Epithelial cell of prostate (primary cell): ENCODE data around the gene GTF3C1.

Experiments used
- DNase-seq: peaks from one replicate; pipeline ENCODE4 v3.0.0-alpha.2; 2011; ENCODE audit warnings: low read depth, low spot score
- H3K27ac ChIP-seq: fragments of 450-650 bp; 2 replicates; pipeline ENCODE4 v1.5.1; 2017; ENCODE audit warnings: mild to moderate bottlenecking

GTF3C1 gene, protein sequence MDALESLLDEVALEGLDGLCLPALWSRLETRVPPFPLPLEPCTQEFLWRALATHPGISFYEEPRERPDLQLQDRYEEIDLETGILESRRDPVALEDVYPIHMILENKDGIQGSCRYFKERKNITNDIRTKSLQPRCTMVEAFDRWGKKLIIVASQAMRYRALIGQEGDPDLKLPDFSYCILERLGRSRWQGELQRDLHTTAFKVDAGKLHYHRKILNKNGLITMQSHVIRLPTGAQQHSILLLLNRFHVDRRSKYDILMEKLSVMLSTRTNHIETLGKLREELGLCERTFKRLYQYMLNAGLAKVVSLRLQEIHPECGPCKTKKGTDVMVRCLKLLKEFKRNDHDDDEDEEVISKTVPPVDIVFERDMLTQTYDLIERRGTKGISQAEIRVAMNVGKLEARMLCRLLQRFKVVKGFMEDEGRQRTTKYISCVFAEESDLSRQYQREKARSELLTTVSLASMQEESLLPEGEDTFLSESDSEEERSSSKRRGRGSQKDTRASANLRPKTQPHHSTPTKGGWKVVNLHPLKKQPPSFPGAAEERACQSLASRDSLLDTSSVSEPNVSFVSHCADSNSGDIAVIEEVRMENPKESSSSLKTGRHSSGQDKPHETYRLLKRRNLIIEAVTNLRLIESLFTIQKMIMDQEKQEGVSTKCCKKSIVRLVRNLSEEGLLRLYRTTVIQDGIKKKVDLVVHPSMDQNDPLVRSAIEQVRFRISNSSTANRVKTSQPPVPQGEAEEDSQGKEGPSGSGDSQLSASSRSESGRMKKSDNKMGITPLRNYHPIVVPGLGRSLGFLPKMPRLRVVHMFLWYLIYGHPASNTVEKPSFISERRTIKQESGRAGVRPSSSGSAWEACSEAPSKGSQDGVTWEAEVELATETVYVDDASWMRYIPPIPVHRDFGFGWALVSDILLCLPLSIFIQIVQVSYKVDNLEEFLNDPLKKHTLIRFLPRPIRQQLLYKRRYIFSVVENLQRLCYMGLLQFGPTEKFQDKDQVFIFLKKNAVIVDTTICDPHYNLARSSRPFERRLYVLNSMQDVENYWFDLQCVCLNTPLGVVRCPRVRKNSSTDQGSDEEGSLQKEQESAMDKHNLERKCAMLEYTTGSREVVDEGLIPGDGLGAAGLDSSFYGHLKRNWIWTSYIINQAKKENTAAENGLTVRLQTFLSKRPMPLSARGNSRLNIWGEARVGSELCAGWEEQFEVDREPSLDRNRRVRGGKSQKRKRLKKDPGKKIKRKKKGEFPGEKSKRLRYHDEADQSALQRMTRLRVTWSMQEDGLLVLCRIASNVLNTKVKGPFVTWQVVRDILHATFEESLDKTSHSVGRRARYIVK (N-terminal part only)

DNA sequence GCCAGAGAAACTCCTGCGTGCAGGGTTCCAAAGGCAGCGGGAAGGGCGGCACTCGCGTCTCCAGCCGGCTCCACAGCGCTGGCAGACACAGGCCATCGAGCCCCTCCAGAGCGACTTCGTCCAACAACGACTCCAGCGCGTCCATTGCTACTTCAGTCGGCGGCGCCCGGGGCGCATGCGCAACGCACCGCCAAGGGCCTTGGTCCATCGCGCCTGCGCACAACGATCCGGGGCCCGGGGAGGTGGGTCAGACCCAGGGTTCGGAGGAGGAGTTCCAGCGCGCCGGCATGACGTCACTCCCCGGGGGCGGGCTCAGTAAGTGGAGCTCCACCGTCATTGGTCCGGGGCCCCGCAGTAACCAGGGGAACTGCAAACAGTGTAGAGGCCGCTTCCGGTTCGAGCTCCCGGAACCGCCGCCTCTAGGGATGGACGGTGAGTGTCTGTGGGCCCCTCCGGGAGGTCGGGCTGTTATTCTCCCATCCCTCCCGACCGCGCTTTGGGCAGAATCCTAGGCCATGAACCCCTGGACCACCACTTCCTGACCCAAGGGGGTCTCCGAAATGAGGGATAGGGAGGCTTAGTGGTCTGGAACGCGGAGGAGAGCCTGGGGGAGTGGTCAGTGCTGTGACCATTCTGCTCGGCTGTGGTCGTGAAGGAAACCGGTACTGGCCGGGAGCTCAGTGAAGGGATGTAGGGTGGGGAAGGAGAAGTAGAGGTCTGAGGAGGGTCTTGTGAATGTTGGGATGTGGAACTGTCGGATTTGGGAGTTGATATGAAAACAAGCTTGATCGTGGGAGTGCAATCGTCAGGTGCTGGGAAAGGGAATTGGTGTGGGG lies at the start of gene GTF3C1, which contains the start of gene KATNIP:
TSS of gene GTF3C1 (minus strand) at position 168 of the 836 bp plus-strand sequence. CDS start at position 145, 23 bp downstream.
TSS of gene KATNIP (plus strand) at position 399 of the 836 bp plus-strand sequence. CDS start at position 426, 27 bp downstream.
- peak; percentile 86 for DNase-seq
- H3K27ac ChIP-seq, result peak within 1 kb of the TSS; percentile 40

DNA sequence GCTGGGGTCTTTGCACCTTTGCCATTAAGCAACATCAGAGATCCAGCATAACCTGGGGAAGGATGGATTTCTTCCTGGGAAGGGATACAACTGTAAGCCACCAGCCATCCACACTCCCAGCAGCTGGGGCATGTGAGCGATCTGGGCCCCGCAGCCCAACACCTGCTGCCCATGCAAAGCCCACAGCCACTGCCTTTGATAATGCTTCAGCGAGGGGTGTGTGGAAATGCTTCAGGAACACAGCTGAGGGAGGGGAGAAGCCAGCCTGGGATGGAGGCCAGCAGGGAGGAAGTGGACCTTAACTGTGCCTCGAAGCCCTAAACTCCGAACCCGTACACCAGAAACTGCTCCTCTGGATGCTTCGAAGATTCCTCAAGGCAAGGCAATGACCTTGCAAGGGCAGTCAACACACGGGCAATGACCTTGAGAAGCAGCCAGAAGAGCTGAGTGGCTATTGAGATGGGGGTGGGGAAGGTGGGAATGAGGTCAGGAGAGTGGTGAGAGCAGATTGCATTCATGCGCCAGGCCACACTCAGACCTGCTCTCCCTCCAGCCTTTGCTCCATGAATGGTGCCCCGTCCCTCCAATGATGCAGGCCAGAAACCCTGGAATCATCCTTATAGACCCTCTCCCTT lies 49.3 kb upstream of the GTF3C1 start:
- H3K27ac ChIP-seq, result no peak overlapping the region
- no peak for DNase-seq

DNA sequence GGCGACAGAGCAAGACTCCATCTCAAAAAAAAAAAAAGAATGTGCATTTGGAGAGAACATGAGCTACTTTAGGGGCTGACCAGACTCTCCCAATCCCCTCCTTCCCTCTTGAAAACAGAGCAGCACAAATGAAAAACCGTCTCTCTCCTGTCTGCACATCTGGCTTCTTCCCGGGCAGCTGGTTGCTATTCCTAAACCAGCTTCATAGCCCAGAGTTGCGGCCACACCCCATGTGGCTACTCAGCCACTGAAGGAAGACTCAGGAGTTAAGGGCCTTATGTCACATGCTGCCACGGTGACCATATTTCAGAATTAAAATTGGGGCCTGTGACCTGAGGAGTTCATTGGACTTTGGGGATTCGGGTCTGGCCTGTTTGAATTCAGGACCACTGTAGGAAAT lies 48.5 kb upstream of the GTF3C1 start:
- DNase-seq, result no peak
- no peak overlapping the region for H3K27ac ChIP-seq

DNA sequence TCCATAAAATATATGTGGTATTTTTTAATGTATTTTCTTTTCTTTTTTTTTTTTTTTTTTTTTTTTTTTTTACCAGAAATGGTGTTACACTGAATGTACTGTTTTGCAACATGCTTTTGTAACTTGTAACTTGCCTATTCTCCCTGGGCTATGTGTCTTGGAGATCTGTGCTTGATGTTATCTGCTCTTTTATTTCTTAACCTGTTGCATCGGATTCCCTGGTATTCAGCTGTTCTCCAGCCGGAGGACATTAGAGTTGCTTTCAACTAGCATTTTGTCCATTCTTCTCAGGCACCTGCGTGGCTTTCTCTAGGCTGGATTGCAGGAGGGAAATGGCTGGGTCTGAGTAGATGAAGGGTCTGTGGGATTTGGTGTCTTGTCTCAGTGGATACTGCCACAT lies 47.6 kb upstream of the GTF3C1 start:
- no peak for DNase-seq
- no peak overlapping the region for H3K27ac ChIP-seq

DNA sequence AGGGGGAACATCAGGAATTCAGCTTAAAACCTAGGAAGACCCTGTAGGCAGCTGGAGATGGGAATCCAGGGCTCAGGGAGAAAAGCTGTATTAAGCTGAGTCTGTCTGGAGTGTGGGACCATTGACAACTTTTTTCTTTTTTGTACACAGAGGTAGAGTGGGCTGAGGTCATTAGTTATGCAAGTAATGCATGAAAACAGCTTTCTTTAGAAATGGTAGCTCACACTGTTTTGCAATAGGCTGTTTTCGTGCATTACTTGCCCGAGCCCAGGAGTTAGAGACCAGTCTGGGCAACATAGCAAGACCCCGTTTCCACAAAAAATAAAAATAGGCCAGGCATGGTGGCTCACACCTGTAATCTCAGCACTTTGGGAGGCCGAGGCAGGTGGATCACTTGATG lies 46.7 kb upstream of the GTF3C1 start:
- no peak overlapping the region for H3K27ac ChIP-seq
- DNase-seq, result no peak

DNA sequence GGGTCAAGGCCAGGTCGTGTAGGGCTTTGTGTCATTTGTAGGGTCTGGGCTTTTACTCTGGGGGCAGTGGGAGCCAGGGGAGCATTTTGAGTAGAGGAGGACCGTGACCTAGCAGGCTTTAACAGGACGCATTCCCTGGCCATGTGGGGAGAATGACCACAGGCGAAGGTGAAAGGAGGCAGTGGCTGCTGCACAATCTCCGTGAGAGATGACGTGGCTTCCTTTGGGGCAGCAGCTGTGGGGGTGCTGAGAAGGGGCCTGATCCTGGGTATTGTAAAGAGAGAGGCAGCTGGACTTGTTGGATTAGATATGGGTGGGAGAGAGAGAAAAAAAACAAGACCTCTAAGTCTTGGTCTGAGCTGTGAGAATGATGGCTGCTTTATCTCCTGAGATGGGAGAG lies 46.3 kb upstream of the GTF3C1 start:
- no peak for DNase-seq
- no peak overlapping the region for H3K27ac ChIP-seq

DNA sequence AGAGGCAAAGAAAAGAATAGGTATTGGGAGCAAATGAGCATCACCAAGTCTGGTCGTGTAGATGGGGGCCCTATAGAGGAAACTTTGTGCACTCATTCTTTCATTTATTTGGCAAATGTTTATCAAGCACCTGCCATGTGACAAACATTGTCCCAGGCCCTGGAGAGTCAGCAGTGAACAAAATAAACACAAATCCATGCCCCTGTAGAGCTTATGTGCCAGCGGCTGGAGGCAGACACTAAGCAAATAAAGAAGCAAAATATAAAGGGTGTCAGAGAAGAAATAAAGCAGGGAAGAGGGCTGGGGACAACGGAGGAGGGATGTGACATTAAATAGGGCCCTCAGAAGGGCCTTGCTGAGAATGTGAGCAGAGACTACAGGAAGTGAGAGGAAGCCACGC lies 45.8 kb upstream of the GTF3C1 start:
- H3K27ac ChIP-seq, result no peak overlapping the region
- no peak for DNase-seq

DNA sequence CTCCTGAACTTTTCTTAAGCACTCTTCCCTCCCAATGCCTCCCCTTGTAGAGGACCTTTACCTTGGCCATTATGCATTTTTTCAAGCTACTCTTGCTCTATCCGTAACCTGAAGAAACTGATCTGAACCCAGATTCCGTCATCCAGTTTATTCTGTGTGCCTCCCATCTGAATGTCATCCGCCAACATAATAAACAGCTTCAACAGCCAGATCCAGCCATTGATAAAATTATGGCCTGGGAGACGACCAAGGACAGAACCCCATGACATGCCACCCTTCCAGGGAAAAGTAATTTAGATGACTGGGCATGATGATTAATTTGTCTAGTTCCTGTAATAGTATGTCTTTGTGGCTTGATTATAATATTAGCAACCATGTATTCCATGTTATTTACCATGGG lies 42.1 kb upstream of the GTF3C1 start:
- no peak for DNase-seq
- H3K27ac ChIP-seq, result no peak overlapping the region

DNA sequence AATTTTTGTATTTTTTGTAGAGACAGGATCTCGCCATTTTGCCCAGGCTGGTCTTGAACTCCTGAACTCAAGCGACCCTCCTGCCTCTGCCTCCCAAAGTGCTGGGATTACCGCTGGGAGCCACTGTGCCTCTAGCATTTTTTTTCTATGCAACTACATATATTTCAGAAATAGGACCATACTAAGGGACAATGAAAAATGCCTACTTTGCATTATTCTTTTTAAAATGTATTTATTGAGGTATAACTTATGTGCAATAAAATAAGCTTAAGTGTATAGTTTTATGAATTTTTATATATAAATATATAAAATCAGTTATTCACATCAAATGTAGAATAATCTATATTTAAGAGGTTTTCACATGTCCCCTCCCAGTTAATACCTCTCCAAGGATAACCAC lies 38.3 kb upstream of the GTF3C1 start:
- no peak for DNase-seq

DNA sequence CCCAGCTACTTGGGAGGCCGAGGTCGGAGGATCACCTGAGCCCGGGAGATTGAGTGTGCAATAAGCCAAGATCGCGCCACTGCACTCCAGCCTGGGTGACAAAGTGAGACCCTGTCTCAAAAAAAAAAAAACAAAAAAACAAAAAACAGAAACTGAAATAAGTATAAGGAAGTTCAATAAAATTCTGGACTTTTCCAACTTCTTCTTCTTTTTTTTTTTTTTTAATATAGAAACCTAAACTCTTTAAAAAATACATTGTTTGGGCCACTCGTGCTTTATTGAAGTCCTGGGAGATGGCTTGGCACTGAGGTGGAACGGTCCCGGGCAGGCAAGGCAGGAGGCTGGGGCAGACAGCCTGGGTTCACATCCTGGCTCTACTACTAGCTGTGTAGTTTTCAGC lies 37.0 kb upstream of the GTF3C1 start:
- no peak for DNase-seq
- no peak overlapping the region for H3K27ac ChIP-seq

More for the DNA sequence above, 38.3 kb upstream of the GTF3C1 start:
- no peak overlapping the region for H3K27ac ChIP-seq

DNA sequence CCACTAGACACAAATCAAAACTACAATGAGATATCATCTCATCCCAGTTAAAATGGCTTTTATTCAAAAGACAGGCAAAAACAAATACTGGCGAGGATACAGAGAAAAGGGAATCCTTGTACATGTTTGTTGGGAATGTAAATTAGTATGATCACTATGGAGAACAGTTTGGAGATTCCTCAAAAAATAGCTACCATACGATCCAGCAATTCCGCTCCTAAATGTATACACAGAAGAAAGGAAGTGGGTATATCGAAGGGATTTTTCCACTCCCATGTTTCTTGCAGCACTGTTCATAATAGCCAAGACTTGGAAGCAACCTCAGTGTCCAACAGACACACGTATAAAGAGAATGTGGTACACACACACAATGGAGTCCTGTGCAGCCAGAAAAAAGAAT lies 35.5 kb upstream of the GTF3C1 start:
- H3K27ac ChIP-seq, result no peak overlapping the region
- no peak for DNase-seq

DNA sequence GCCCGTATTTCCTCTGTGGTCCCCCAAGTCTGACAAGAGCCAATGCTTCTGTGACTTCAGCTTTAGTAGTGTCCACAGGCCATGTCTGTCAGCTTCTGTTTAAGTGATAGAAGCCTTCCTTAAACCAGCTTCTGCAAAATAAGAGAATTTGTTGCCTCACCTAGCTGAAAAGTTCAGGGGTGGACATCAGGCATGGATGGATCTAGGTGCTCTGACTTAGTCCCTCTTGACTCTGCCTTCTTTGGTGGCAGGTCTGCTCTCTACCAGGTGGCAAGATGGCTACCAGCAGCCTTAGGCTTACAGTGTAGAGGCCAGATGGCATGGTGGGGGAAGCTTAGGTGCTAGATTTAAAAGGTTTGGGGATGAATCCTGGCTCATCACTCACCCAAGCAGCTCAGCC lies 33.9 kb upstream of the GTF3C1 start:
- H3K27ac ChIP-seq, result no peak overlapping the region
- no peak for DNase-seq

DNA sequence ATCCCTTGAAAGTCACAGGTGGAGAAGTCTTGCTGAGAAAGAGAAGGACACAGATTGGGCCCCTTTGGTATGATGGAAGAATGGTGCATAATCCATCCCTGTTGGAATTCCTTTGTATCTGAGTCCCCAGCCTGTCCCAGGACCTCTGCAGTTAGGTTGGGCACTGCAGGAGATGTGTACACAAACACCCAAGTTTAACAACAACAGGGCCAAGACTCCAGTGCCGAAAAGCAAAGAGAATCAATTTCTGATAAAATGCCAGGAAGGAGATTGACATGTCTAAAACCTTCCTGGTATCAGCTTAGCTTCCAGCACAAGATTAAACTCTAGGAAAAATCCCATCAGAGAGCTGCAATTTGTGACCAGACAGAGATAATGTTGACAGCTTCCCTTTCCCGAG lies 33.2 kb upstream of the GTF3C1 start:
- DNase-seq, result no peak
- H3K27ac ChIP-seq, result no peak overlapping the region

DNA sequence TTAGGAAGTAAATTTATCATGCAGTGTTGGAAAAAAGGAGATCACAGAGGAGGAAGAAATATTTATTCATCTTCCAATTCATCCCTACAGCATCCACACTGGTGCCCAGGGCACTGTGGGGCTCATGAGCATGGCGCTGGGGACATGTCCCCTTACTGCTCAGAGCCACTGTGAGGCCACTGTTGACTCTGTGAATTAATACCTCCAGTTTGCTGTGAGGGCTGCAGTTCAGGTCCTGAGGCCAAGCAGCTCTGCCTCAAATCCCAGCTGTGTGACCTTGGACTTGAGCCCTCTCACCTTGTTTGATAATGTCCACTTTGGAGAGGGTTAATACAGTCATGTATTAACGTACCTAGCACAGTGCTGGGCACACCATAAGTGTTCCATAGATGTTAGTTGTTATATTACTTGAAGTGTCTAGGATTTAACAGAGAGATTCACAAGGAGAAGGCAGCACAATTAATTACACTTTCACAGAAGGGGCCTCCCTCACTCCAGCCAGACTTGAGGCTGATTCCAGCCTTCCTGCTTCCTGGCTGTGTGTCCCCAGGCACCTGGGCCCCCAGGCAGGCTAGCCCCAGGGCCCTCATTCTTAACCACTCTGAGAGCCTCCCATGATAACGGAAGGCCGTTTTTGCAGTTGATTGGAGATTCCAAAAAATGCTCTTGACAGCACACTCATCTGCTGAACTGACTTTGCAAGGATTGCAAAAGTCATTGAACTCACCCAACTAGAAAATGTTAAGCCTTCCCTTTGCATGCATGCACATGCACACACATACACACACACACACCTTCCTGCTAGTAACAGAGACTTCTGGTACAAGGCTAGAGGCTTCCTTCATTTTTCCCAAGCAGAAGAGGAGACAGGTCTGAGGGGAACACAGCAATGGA lies 29.6 kb upstream of the GTF3C1 start:
- DNase-seq, result peak; percentile 45
- peak overlapping the region; percentile 76 for H3K27ac ChIP-seq

DNA sequence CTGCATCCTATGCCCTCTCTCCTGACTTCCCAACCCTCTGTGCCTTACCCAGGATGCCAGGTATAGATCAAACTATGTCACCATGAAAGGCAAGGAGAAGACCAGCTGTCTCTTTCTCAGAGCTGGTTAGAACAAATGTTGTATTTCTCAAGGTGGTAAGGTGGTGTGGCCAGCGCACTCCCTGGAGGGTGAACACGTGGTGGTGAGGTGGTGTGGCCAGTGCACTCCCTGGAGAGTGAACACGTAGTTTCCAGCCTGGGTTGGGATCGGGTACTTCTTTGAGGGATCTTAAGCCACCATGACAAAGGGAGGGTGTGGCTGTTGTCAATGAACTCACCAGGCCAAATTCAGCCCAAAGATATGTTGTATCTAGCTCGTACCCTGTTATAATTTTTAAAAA lies 27.0 kb upstream of the GTF3C1 start:
- DNase-seq, result no peak
- H3K27ac ChIP-seq, result no peak overlapping the region

DNA sequence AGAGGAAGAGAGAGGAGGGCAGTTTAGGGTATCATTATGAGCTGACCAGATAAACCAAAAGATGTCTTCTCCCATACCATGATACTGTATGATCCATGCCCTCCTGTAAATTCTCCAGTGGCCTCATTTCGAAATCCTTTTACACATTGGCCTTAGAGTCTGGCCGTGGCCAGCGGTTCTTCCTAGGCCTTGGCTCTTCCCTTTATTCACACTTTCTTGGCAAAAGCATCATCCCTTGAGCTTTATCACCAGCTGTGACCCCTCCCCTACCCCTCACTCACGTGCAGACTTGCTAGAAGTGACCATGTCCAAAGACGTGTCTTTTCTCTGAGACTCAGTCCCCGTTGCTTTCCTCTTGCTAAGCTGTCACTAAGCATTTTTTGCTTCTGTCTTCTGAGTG lies 23.0 kb upstream of the GTF3C1 start:
- no peak overlapping the region for H3K27ac ChIP-seq
- DNase-seq, result no peak

DNA sequence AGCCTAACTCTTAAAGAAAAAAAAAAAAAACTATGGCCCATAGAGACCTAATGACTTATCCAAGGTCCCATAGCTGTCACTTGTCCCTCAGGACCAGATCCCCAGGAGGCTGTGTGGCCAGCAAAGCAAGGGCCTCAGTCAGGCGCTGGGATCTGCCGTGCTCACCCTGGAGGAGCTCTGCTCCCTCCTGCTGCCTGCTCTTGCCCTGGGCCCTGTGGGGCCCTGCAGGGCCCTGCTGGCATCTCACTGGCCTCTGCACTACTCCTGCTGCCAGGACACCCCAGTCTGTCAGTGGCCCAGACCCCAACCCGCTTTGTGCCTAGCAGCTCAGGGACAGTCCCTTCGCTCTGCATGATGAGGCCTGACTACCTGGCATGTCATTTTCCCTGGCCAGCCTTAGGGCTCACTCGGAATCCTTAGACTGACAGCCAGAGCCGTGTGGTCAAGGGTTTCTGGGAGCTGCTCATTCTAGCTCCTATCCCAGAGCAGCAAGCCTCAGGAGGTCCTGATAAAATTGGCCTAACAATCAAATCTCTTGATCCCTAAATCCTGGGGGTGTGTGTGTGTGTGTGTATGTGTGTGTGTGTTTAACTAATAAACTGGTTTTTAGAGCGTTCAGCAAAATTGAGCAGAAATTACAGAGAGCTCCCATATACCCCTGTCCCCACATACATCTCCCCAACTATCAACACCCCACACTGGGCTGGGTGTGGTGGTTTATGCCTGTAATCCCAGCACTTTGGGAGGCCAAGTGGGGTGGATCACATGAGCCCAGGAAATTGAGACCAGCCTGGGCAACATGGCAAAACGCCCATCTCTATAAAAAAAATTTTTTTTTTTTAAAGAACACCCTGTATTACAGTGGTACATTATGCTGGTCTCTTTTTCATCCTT lies 22.0 kb upstream of the GTF3C1 start:
- no peak overlapping the region for H3K27ac ChIP-seq

More for the DNA sequence above, 22.0 kb upstream of the GTF3C1 start:
- DNase-seq, result no peak
